K562 (cell line): Measurements from ENCODE around the gene NDUFA5. TPM values are rescaled to one million over a fixed set of nuclear protein-coding genes. Genes with fewer than 3 reads are reported as not detected.
A peak's percentile ranks its signal among the peaks of the same experiment; 100 is the strongest.

Experiments
- BDP1 ChIP-seq: IDR thresholded peaks from 3 replicates; pipeline ENCODE4 v1.6.1; 2011; ENCODE audit not compliant: insufficient read length, insufficient read depth
- BRD4 ChIP-seq: fragments of 200-600 bp; sonication (generic); IDR thresholded peaks from 2 replicates; pipeline ENCODE4 v1.6.1; 2017; ENCODE audit warnings: inconsistent platforms
- BRD9 ChIP-seq: fragments of 450-650 bp; IDR thresholded peaks from 2 replicates; pipeline ENCODE4 v1.6.1; 2018; ENCODE audit warnings: low read depth; ENCODE audit not compliant: partially characterized antibody
- ELF2 ChIP-seq: fragments of 250-450 bp; sonication (Bioruptor Pico); IDR thresholded peaks from 2 replicates; pipeline ENCODE4 v1.5.0; 2021; ENCODE audit warnings: mild to moderate bottlenecking
- FOXP4 ChIP-seq: sonication (generic); formaldehyde crosslinking; IDR thresholded peaks from 2 replicates; pipeline ENCODE4 v1.8.0; 2022; ENCODE audit warnings: mild to moderate bottlenecking, missing genetic modification reagents, borderline replicate concordance
- GABPB2 ChIP-seq: fragments of 250-450 bp; sonication (Bioruptor Pico); conservative IDR thresholded peaks from 2 replicates; pipeline ENCODE4 v1.5.1; 2021; ENCODE audit warnings: mild to moderate bottlenecking
- GTF2E2 ChIP-seq: fragments of 200-800 bp; sonication (Bioruptor generic); IDR thresholded peaks from 2 replicates; pipeline ENCODE4 v1.6.1; 2016; ENCODE audit warnings: missing genetic modification characterization, missing compliant biosample characterization
- HMGXB4 ChIP-seq: sonication (generic); formaldehyde crosslinking; IDR thresholded peaks from 2 replicates; pipeline ENCODE4 v1.8.1; 2023; ENCODE audit warnings: mild to moderate bottlenecking, missing genetic modification reagents
- LCOR ChIP-seq: sonication (generic); formaldehyde crosslinking; IDR thresholded peaks from 2 replicates; pipeline ENCODE4 v1.8.0; 2022; ENCODE audit warnings: mild to moderate bottlenecking, missing genetic modification reagents
- MBD2 ChIP-seq: sonication (generic); IDR thresholded peaks from 2 replicates; pipeline ENCODE4 v1.6.1; 2016; ENCODE audit warnings: low read depth, borderline replicate concordance
- NBN ChIP-seq: fragments of 450-650 bp; IDR thresholded peaks from 2 replicates; pipeline ENCODE4 v1.6.1; 2016; ENCODE audit warnings: low read depth, mild to moderate bottlenecking
- NR2C2 ChIP-seq, 2 experiments: fragments of 200-800 bp in 1 of 2; sonication (Bioruptor generic) in 1 of 2; sonication (generic) in 1 of 2; formaldehyde crosslinking in 1 of 2; IDR thresholded peaks; 2 replicates each; pipeline versions ENCODE4 v1.6.1 to v1.8.0; 2016 to 2022; ENCODE audit warnings: mild to moderate bottlenecking in 1 of 2, missing compliant biosample characterization in 1 of 2, missing genetic modification characterization in 1 of 2, missing genetic modification reagents in 1 of 2
- NR4A1 ChIP-seq, 2 experiments: fragments of 250-450 bp in 1 of 2; fragments of 450-650 bp in 1 of 2; sonication (Bioruptor Pico) in 1 of 2; IDR thresholded peaks; 2 replicates each; pipeline versions ENCODE4 v1.4.0 to v1.6.1; 2016 to 2020; ENCODE audit warnings: mild to moderate bottlenecking in 2 of 2, missing compliant biosample characterization in 1 of 2, missing genetic modification characterization in 1 of 2, moderate library complexity in 1 of 2
- SRSF9 ChIP-seq: fragments of 200-400 bp; formaldehyde crosslinking; IDR thresholded peaks from 2 replicates; pipeline ENCODE4 v1.6.1; 2017; ENCODE audit warnings: low read depth, low read length, borderline replicate concordance
- TAF7 ChIP-seq: fragments of 450-650 bp; IDR thresholded peaks from 2 replicates; pipeline ENCODE4 v1.6.1; 2016; ENCODE audit warnings: missing genetic modification characterization, missing compliant biosample characterization
- TARDBP ChIP-seq: fragments of 450-650 bp; IDR thresholded peaks from 2 replicates; pipeline ENCODE4 v1.6.1; 2016
- TBL1XR1 ChIP-seq, 2 experiments: IDR thresholded peaks; 2 replicates each; pipeline ENCODE4 v1.6.1; 2012; ENCODE audit warnings: improper control_type of control experiment in 2 of 2, low read length in 2 of 2, mild to moderate bottlenecking in 1 of 2
- TCF3 ChIP-seq: sonication (generic); formaldehyde crosslinking; IDR thresholded peaks from 2 replicates; pipeline ENCODE4 v1.4.0; 2020; ENCODE audit warnings: mild to moderate bottlenecking, missing genetic modification reagents
- ZC3H11A ChIP-seq: IDR thresholded peaks from 2 replicates; pipeline ENCODE4 v1.6.1; 2012; ENCODE audit warnings: low read depth, low read length, improper control_type of control experiment
- ZHX1 ChIP-seq: fragments of 150-350 bp; conservative IDR thresholded peaks from 2 replicates; pipeline ENCODE4 v1.6.1; 2014; ENCODE audit warnings: low read length
- polyA plus RNA-seq, 8 experiments: library from polyadenylated mRNA; depleted of rRNA in 4 of 8; stranded (reverse) in 5 of 8; unstranded in 3 of 8; fragments of >200 nt; fragmentation: Nextera tagmentation in 2 of 8; fragmentation: Illumina TruSeq in 1 of 8; extraction: Ambion mirVana in 2 of 8; extraction: Trizol in 1 of 8; gene quantifications; 2 replicates each; pipeline versions ENCODE4 v1.2.1 to v1.2.3, GENCODE V29; 2011 to 2014; ENCODE audit warnings: inconsistent platforms in 1 of 8, missing spikeins in 1 of 8
- total RNA-seq, 7 experiments: library from RNA; depleted of rRNA in 6 of 7; stranded (reverse); fragments of >200 nt in 6 of 7; fragmentation: Illumina TruSeq in 2 of 7; extraction: Trizol in 2 of 7; gene quantifications; 2 replicates each; pipeline versions ENCODE4 v1.2.1 to v1.2.3, GENCODE V29; 2011 to 2021; ENCODE audit warnings: low replicate concordance in 1 of 7

The NDUFA5 gene
- total and polyA plus RNA-seq, 9 of the 15 experiments (the other 6 are each of a cell fraction or from before 2014, with no cell fraction given) = 155 to 677 (median 269) TPM

- TF ChIP-seq ZC3H11A (peak; percentile 48; the same call in 1 of the 2 replicates), NR4A1 (CRISPR knock-in tag; IDR thresholded peaks at IDR 0.05) (peak; percentile 3; the same call in 1 of the 2 replicates), NR4A1 (tag; IDR thresholded peaks at IDR 0.05) (no peak), BDP1 (no peak), BRD9 (peak; percentile 79), NBN (peak; percentile 7; the same call in 1 of the 2 replicates), MBD2 (peak; percentile 86; the same call in 1 of the 2 replicates), TAF7 (peak; percentile 93), LCOR (peak; percentile 94), TBL1XR1 (IDR thresholded peaks at IDR 0.05; ENCODE audit: low read length in 2 of 2) (peak; percentile 72 to 79; a peak in 3 of 4 replicates), TCF3 (CRISPR knock-in tag) (peak; percentile 33; the same call in 1 of the 2 replicates), NR2C2 (CRISPR knock-in tag; IDR thresholded peaks at IDR 0.05) (no peak), NR2C2 (tag; IDR thresholded peaks at IDR 0.05) (peak; percentile 52; the same call in 1 of the 2 replicates), TARDBP (no peak; the same call in 1 of the 2 replicates), GABPB2 (CRISPR knock-in tag) (no peak), BRD4 (peak; percentile 91; the same call in 1 of the 2 replicates), ELF2 (CRISPR knock-in tag) (0 out of 2 replicates have a peak, but pooled peaks have one; percentile 39), SRSF9 (no peak), HMGXB4 (CRISPR knock-in tag) (peak; percentile 89), ZHX1 (peak; percentile 87), GTF2E2 (tag) (peak; percentile 60; the same call in 1 of the 2 replicates), FOXP4 (CRISPR knock-in tag) (peak; percentile 63; the same call in 1 of the 2 replicates)
These were observed at the start of gene NDUFA5 (continued) for GRCh38 chr7:123557398-123558288.
